Neural cell (in vitro differentiated cells): ENCODE measurements around the gene TRAF2. TPM values are rescaled to one million over a fixed set of nuclear protein-coding genes. Genes with fewer than 3 reads are reported as not detected.

ENCODE experiments used
- H2AFZ ChIP-seq: fragments of 200-600, 300-800 bp; sonication (generic), shearing (Covaris generic); 2 replicates; pipeline ENCODE4 v1.6.0; 2014; ENCODE audit warnings: low read depth, mild to moderate bottlenecking, antibody characterized with exemption, low read length, moderate library complexity
- H3F3A ChIP-seq: fragments of 200-600 bp; shearing (Covaris generic); 2 replicates; pipeline ENCODE4 v1.6.1; 2016; ENCODE audit warnings: mild to moderate bottlenecking, moderate library complexity, mixed read lengths, antibody characterized with exemption, low read length; ENCODE audit not compliant: insufficient read depth, poor library complexity, severe bottlenecking
- H3K27ac ChIP-seq: fragments of 200-600, 300-800 bp; sonication (generic), shearing (Covaris generic); 2 replicates; pipeline ENCODE4 v1.5.1; 2014; ENCODE audit warnings: mild to moderate bottlenecking, low read length, moderate library complexity
- H3K27me3 ChIP-seq: fragments of 300-800, 200-600 bp; sonication (generic), shearing (Covaris generic); 2 replicates; pipeline ENCODE4 v1.6.0; 2014; ENCODE audit warnings: mild to moderate bottlenecking, low read depth, low read length, moderate library complexity; ENCODE audit not compliant: insufficient read depth
- H3K36me3 ChIP-seq: fragments of 300-800, 200-600 bp; sonication (generic), shearing (Covaris generic); 2 replicates; pipeline ENCODE4 v1.5.1; 2014; ENCODE audit warnings: mild to moderate bottlenecking, antibody characterized with exemption, low read length, moderate library complexity; ENCODE audit not compliant: insufficient read depth
- H3K4me2 ChIP-seq: fragments of 300-800, 200-600 bp; sonication (generic), shearing (Covaris generic); 2 replicates; pipeline ENCODE4 v1.6.0; 2014; ENCODE audit warnings: mild to moderate bottlenecking, low read length
- H3K4me3 ChIP-seq: fragments of 300-800, 200-600 bp; sonication (generic), shearing (Covaris generic); 2 replicates; pipeline ENCODE4 v1.5.1; 2014; ENCODE audit warnings: mild to moderate bottlenecking, low read length, moderate library complexity
- H3K79me2 ChIP-seq: fragments of 200-600 bp; shearing (Covaris generic); replicated peaks from 2 replicates; pipeline ENCODE4 v1.6.0; 2014; ENCODE audit warnings: mild to moderate bottlenecking, low read length, moderate library complexity; ENCODE audit not compliant: insufficient read depth
- H3K9ac ChIP-seq: fragments of 300-800, 200-600 bp; sonication (generic), shearing (Covaris generic); 2 replicates; pipeline ENCODE4 v1.6.1; 2016; ENCODE audit warnings: mild to moderate bottlenecking, low read length, mixed read lengths
- H3K9me2 ChIP-seq: fragments of 200-600 bp; shearing (Covaris generic); 2 replicates; pipeline ENCODE4 v1.6.1; 2016; ENCODE audit warnings: mild to moderate bottlenecking, low read length, mixed read lengths; ENCODE audit not compliant: insufficient read depth
- H3K9me3 ChIP-seq: fragments of 200-600, 300-800 bp; sonication (generic), shearing (Covaris generic); 2 replicates; pipeline ENCODE4 v1.6.1; 2016; ENCODE audit warnings: mild to moderate bottlenecking, mixed run types, low read length, moderate library complexity, mixed read lengths
- H4K20me1 ChIP-seq: fragments of 200-600 bp; shearing (Covaris generic); 2 replicates; pipeline ENCODE4 v1.6.1; 2016; ENCODE audit warnings: mild to moderate bottlenecking, mixed run types; ENCODE audit not compliant: insufficient read depth
- EP300 ChIP-seq: fragments of 450-650 bp; conservative IDR thresholded peaks from 2 replicates; pipeline ENCODE4 v1.6.1; 2014; ENCODE audit warnings: antibody characterized with exemption, mild to moderate bottlenecking, moderate library complexity; ENCODE audit not compliant: poor library complexity, severe bottlenecking
- EZH2 ChIP-seq: fragments of 200-600, 300-800 bp; shearing (Covaris generic), sonication (generic); IDR thresholded peaks from 2 replicates; pipeline ENCODE4 v1.6.1; 2014; ENCODE audit warnings: antibody characterized with exemption, low read length, borderline replicate concordance, mild to moderate bottlenecking; ENCODE audit not compliant: insufficient read depth, poor library complexity, severe bottlenecking
- MXI1 ChIP-seq: fragments of 450-650 bp; conservative IDR thresholded peaks from 2 replicates; pipeline ENCODE4 v1.6.1; 2014; ENCODE audit warnings: antibody characterized with exemption, mild to moderate bottlenecking; ENCODE audit not compliant: poor library complexity, severe bottlenecking
- POLR2AphosphoS5 ChIP-seq: IDR thresholded peaks from 2 replicates; pipeline ENCODE4 v1.6.1; 2012
- RAD21 ChIP-seq: fragments of 450-650 bp; conservative IDR thresholded peaks from 2 replicates; pipeline ENCODE4 v1.6.1; 2014; ENCODE audit warnings: antibody characterized with exemption, mild to moderate bottlenecking, moderate library complexity
- REST ChIP-seq: IDR thresholded peaks from 2 replicates; pipeline ENCODE4 v1.6.1; 2012; ENCODE audit warnings: borderline replicate concordance
- SMC3 ChIP-seq: fragments of 450-650 bp; conservative IDR thresholded peaks from 2 replicates; pipeline ENCODE4 v1.6.1; 2014; ENCODE audit warnings: antibody characterized with exemption, mild to moderate bottlenecking, moderate library complexity; ENCODE audit not compliant: poor library complexity
- TAF1 ChIP-seq: IDR thresholded peaks from 2 replicates; pipeline ENCODE4 v1.6.1; 2012; ENCODE audit warnings: low read depth
- polyA plus RNA-seq: library from polyadenylated mRNA; depleted of rRNA; stranded (reverse); fragments of >200 nt; gene quantifications from 2 replicates; pipeline ENCODE4 v1.2.3, GENCODE V29; 2014
- TF ChIP-seq, protein P1 (sequence below): fragments of 450-650 bp; IDR thresholded peaks from 2 replicates; pipeline ENCODE4 v1.5.1; 2014; ENCODE audit warnings: antibody characterized with exemption, mild to moderate bottlenecking, moderate library complexity; ENCODE audit not compliant: poor library complexity, severe bottlenecking

TRAF2 gene
- polyA plus RNA-seq, 1 donor from 2014 or later: 14.6 TPM

DNA sequence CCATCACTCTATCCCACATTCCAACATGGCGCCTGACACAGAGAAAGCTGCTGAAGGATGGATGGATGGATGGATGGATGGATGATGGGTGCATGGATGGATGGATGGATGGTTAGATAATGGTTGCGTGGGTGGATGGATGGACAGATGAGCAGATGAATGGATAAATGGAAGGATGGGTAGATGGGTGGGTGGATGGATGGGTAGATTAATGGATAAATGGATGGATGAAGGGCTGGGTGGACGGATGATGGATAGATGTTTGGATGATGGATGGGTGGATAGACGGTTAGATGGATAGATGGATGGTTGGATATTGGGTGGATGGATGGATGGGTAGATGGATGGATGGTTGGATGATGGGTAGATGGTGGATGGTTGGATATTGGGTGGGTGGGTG, 70.3 kb downstream of the TRAF2 start:
- Histone ChIP-seq H3K79me2 (no peaks in the 10 kb centered on the region), H2AFZ (no peak overlapping the region)
- TF ChIP-seq EZH2 (no peak), EP300 (no peak), RAD21 (no peak), POLR2AphosphoS5 (no peak), TAF1 (no peak), SMC3 (no peak), MXI1 (no peak), REST (no peak)
- TF ChIP-seq, protein P1, sequence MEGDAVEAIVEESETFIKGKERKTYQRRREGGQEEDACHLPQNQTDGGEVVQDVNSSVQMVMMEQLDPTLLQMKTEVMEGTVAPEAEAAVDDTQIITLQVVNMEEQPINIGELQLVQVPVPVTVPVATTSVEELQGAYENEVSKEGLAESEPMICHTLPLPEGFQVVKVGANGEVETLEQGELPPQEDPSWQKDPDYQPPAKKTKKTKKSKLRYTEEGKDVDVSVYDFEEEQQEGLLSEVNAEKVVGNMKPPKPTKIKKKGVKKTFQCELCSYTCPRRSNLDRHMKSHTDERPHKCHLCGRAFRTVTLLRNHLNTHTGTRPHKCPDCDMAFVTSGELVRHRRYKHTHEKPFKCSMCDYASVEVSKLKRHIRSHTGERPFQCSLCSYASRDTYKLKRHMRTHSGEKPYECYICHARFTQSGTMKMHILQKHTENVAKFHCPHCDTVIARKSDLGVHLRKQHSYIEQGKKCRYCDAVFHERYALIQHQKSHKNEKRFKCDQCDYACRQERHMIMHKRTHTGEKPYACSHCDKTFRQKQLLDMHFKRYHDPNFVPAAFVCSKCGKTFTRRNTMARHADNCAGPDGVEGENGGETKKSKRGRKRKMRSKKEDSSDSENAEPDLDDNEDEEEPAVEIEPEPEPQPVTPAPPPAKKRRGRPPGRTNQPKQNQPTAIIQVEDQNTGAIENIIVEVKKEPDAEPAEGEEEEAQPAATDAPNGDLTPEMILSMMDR: no peak

DNA sequence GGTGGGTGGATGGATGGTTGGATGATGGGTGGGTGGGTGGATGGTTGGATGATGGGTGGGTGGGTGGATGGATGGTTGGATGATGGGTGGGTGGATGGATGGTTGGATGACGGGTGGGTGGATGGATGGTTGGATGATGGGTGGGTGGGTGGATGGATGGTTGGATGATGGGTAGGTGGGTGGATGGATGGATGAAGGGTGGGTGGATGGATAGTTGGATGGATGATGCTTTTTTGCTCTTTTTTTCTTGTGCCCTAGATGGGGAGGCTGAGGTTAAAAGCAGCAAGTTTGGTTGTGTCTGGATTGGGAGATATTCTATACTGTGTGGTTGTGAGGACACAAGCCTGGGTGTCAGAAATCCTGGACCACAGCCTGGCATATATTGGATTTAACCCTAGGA, 71.1 kb downstream of the TRAF2 start:
- Histone ChIP-seq H3F3A (no peaks in the 10 kb centered on the region), H3K79me2 (no peaks in the 10 kb centered on the region), H3K36me3 (no peaks in the 10 kb centered on the region), H3K4me3 (no peak overlapping the region), H2AFZ (no peak overlapping the region), H3K9me3 (no peaks in the 10 kb centered on the region), H3K9me2 (no peaks in the 10 kb centered on the region), H3K27ac (no peak overlapping the region), H3K4me2 (no peak overlapping the region), H4K20me1 (no peaks in the 10 kb centered on the region), H3K9ac (no peak overlapping the region), H3K27me3 (no peaks in the 10 kb centered on the region)
- no peak for TF ChIP-seq POLR2AphosphoS5
- TF ChIP-seq, protein P1: no peak
- no peak for TF ChIP-seq MXI1
- TF ChIP-seq SMC3: no peak

More for the DNA sequence above, 70.3 kb downstream of the TRAF2 start:
- Histone ChIP-seq H3K9me3 (no peaks in the 10 kb centered on the region), H3K9me2 (no peaks in the 10 kb centered on the region), H3K9ac (no peak overlapping the region), H3K27ac (no peak overlapping the region), H3K27me3 (no peaks in the 10 kb centered on the region), H3K36me3 (no peaks in the 10 kb centered on the region), H3K4me2 (no peak overlapping the region), H3K4me3 (no peak overlapping the region), H3F3A (no peaks in the 10 kb centered on the region), H4K20me1 (no peaks in the 10 kb centered on the region)
